Islet precursor cell (in vitro differentiated cells): ENCODE data around the gene RPS6KC1.
A peak's percentile ranks its signal among the peaks of the same experiment; 100 is the strongest.
"Not testable (repeated sequence)": the region's sequence is repeated elsewhere in the genome, so short reads cannot be mapped to it uniquely, and the experiment has no call there.

Experiments
- DNase-seq: peaks from one replicate; pipeline ENCODE4 v3.0.0-alpha.2; 2018

The RPS6KC1 gene

DNA sequence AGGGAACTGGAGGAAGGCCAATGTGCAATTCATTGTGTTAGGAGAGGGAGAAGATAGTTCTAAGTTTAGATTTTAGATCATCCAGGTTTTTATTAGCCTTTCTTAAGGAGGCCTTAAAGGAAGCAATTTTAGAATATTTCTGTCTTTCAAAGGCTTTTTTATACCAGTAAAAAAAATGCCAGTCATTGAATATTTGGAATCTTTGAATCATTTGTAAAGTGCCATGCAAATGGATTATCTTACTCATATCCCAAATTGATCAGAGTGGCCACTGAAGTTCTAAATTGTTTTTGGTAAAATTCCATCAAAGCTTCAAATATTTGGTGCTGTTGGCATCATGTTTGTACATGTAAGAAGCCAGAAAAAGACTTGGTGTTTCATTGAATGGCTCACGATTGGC, 244.8 kb downstream of the RPS6KC1 start:
- DNase-seq = no peak

DNA sequence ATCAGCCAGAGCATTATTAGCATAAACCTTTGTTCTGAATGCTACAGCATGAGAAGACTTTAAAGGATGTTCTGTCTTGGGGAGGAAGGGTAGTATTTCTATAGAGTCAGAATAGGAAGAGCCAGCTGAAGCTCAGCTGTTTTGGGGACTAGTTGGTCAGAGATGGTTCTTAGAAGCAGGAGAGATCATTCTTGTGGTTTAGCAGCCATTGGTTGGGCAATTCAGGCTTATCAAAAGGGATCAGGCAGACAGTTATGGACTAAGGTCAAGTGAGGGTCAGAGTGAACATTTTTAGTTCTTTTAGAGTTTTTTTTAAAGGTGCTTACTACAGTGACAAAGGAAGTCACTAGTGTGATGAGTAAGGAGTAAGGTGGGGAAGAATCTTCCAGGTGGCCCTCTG, 245.5 kb downstream of the RPS6KC1 start:
- no peak for DNase-seq

DNA sequence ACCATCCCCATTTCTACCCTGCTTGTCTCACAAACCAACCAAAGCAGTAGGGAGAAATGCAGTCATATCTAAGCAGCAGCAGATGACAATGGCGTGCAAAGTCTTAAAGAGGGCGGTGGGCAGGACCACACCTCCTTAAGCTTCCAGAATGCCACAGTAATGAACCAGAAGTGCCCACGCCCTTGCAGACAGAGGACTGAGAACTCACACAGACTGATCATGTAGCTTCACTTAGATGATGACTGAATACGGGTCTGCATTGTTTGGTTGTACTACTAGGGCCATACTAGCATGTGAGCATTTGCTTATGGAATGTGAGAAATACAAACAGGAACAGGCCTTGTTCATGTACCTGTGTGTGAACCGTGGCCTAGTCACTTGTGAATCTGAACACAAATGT, 246.0 kb downstream of the RPS6KC1 start:
- no peak for DNase-seq

DNA sequence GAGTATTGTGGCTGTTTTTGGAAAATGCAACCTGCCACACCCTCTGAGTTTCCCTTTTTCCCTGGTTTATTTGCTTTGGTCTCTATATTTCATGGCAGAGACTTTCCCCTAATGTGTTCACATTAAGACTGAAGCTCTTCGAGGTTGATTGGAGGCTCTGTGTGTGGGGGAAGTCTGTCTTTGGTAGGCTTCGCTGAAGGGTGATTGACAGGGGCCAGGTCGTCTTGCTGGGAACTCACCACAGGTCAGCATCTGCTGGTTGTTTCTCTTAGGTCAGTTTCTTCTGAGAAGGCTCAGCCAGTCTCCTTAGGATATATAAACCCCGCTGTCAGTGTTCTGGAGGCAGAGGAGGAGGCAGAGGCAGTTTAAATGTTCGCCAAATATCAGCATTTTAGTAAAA, 249.4 kb downstream of the RPS6KC1 start:
- no peak for DNase-seq

DNA sequence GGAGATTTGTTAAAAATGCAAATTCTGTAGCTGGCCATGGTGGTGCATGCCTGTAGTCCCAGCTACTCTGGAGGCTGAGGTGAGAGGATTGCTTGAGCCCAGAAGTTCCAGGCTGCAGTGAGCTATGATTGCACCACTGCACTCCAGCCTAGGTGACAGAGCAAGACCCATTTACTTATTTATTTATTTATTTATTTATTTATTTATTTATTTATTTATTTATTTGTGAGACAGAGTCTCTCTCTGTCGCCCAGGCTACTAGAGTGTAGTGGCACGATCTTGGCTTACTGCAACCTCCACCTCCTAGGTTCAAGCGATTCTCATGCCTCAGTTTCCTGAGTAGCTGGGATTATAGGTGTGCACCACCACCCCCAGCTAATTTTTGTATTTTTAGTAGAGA, 250.5 kb downstream of the RPS6KC1 start:
- not testable (repeated sequence) for DNase-seq

- DNase-seq = peak; percentile 73
Observed at GRCh38 chr1:213303286-213303685, 252.2 kb downstream of the RPS6KC1 start.

- no peak for DNase-seq
Observed at GRCh38 chr1:213315571-213315970, 264.5 kb downstream of the RPS6KC1 start.

DNA sequence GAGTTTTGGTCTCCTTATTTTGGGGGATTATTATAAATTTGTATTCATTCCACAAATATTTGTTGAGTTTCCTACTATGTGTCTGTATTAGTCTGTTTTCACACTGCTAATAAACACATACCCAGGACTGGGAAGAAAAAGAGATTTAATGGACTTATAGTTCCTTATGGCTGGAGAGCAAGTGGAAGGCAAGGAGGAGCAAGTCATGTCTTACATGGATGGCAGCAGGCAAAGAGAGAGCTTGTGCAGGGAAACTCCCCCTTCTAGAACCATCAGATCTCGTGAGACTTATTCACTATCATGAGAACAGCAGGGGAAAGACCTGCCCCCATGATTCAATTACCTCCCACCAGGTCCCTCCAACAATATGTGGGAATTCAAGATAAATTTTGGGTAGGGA, 267.4 kb downstream of the RPS6KC1 start:
- DNase-seq = not testable (repeated sequence)

DNA sequence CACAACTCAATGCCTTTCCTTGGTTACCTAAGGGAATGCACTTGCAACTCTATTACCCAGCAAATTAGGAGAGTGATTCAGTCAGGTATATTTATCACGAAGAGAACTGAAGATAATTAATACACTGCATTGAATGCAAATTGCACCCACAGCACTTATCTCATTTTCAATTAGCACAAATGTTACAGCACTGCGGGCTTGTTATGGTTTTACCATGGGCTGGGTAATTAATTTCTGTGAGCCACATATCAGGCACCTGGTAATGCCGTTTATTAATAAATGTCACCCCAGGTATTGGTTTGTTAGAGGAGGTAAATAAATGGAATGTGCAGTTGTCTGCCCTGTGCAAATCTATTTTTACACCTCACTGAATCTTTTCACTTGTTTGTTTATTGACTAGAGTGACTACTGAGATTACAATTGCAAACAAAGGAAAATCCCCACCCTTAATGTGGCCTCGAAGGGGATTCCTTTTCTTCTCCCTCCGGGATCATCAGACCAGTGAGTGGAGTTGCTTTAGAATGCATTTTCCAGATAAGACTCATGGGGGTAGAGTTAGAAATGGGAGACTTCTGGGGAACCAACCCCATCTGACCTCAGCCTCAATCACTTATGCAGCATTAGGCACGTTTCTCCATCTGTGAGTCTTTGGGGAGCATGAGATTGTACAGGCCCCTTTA, 269.3 kb downstream of the RPS6KC1 start:
- DNase-seq = no peak
